ENCODE results near the gene DEPDC1.
A peak's percentile ranks its signal among the peaks of the same experiment; 100 is the strongest.

DEPDC1 gene

DNA sequence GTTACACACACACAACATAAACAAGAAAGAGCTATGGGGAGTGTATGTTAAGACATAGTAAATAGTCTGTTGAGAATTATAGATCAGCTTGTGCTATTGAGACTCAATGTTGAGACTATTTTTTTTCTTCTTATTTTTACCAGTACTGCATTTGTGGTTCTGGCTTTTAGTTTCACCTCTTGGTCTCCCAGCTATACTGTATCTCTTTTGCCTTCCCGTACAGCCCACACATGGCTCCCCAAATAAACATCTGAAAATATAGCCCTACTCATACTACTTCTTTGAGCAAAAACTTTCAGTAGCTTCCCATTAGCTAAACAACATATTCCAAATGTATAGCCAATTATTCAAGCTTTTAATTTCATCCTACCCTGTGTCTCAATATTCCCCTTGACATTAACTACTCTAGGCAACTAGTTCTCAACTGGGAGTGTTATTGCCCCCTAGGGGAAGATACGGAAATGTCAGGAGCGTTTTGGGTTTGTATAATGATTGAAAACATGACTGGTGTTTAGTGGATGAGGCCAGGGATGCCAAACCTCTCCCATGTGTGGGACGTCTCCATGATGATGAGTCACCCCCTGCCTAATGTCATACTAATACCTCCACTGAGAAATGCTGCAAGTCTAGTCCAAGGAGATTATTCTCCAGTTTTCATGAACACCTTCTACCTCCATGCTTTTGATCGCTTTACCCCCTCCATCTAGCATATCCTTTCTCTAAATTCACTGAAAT, 53.9 kb downstream of the DEPDC1 start:
- no peaks in the 10 kb centered on the region for H3K4me1 ChIP-seq (ENCODE audit: control insufficient read depth, insufficient read depth, low read length)
- DNase-seq (ENCODE audit: low read depth), result peak; percentile 78
- no peak overlapping the region for H3K9ac ChIP-seq (ENCODE audit: low read length)
- H3K4me3 ChIP-seq (ENCODE audit: low read length), result no peak overlapping the region
- no peaks in the 10 kb centered on the region for H3K36me3 ChIP-seq (ENCODE audit: control insufficient read depth, insufficient read depth, low read length, severe bottlenecking)
- H3K9me3 ChIP-seq (ENCODE audit: control insufficient read depth, low read length), result no peaks in the 10 kb centered on the region
- H3K27me3 ChIP-seq (replicated peaks; ENCODE audit: control insufficient read depth, insufficient read depth, low read length), result no peaks in the 10 kb centered on the region

DNA sequence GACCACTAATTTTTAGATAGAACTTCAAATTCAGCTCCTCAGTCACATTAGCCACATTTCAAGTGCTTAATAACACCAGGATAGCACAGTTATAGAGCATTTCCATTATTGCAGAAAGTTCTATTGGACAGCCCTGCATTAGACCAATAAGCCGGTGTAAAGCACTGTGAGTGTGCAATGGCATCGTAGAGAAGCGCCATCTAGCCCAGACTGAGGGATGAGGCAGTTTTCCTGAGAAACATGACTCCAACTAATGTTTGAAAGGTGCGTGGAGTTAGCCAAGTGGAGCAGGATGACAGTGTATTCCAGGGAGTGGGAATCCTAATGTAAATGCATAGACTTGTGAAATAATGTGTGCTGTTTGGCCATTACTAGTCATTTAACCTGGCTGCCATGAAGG, 54.9 kb downstream of the DEPDC1 start:
- Histone ChIP-seq H3K9me3 (ENCODE audit: control insufficient read depth, low read length) (no peaks in the 10 kb centered on the region), H3K9ac (ENCODE audit: low read length) (no peak overlapping the region), H3K36me3 (ENCODE audit: control insufficient read depth, insufficient read depth, low read length, severe bottlenecking) (no peaks in the 10 kb centered on the region), H3K4me3 (ENCODE audit: low read length) (no peak overlapping the region), H3K27me3 (replicated peaks; ENCODE audit: control insufficient read depth, insufficient read depth, low read length) (no peaks in the 10 kb centered on the region), H3K4me1 (ENCODE audit: control insufficient read depth, insufficient read depth, low read length) (no peaks in the 10 kb centered on the region)
- DNase-seq (ENCODE audit: low read depth), result no peak

DNA sequence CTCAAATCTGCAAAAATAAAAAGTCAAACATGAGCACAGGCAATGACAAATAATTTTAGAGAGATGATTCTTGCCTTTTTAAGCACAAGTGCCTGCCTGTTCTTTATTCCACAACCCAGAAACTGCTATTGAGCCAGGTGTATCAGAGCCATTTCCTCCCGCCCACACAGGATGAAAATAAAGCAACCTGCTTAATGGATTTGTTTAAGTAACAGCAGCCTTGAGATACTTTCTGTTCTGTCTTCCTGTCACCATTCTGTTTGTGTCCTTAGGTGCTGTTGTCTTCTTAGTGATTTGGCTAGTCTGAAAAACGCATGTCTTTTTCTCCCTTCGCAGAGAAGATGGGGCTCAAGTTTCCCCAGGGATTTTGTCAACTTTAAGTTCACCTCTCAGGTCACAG, 58.6 kb downstream of the DEPDC1 start:
- Histone ChIP-seq H3K36me3 (ENCODE audit: control insufficient read depth, insufficient read depth, low read length, severe bottlenecking) (no peaks in the 10 kb centered on the region), H3K4me1 (ENCODE audit: control insufficient read depth, insufficient read depth, low read length) (no peaks in the 10 kb centered on the region), H3K9me3 (ENCODE audit: control insufficient read depth, low read length) (no peaks in the 10 kb centered on the region), H3K4me3 (ENCODE audit: low read length) (no peak overlapping the region), H3K9ac (ENCODE audit: low read length) (no peak overlapping the region), H3K27me3 (replicated peaks; ENCODE audit: control insufficient read depth, insufficient read depth, low read length) (no peaks in the 10 kb centered on the region)
- DNase-seq (ENCODE audit: low read depth), result no peak

DNA sequence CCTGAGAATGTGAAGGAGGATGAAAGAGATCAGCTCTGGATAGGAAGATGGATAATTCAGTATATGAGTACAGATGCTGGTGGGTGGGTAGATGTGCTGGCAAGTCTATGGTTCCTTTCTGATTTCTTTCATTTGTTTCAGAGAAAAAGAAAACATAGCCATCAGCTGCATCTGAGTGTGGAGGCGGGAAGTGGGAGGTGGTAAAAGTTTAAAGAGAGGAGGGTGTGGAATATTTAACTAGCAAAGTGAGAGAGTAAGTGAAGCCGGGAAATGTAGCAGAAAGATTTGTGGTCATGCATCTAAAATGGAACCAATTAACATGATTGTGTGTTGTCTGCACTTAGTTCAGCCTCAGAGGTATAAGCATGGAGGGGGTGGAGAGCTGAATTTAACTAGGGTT, 63.5 kb downstream of the DEPDC1 start:
- Histone ChIP-seq H3K27me3 (replicated peaks; ENCODE audit: control insufficient read depth, insufficient read depth, low read length) (no peaks in the 10 kb centered on the region), H3K4me1 (ENCODE audit: control insufficient read depth, insufficient read depth, low read length) (no peaks in the 10 kb centered on the region), H3K9ac (ENCODE audit: low read length) (no peak overlapping the region), H3K36me3 (ENCODE audit: control insufficient read depth, insufficient read depth, low read length, severe bottlenecking) (no peaks in the 10 kb centered on the region), H3K4me3 (ENCODE audit: low read length) (no peak overlapping the region), H3K9me3 (ENCODE audit: control insufficient read depth, low read length) (no peaks in the 10 kb centered on the region)
- DNase-seq (ENCODE audit: low read depth), result no peak

DNA sequence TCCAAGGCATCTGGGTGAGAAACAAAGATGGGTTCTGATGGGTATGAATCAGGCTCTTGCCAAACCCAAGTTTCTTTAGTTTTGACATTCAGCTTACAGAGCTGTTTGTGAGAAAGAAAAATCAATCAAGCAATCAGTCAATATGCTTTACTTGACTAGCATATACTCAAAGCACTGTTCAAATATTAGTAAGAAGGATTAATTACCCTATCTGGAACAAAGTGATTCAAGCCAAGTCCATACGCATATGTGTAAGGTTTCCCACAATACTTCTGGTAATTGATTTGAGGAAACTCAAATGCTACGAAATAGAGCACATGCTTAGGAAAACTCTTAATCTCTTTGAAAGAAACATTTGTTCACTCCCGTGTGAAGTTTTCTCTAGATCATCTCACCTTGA, 65.8 kb downstream of the DEPDC1 start:
- no peak overlapping the region for H3K9ac ChIP-seq (ENCODE audit: low read length)
- no peaks in the 10 kb centered on the region for H3K36me3 ChIP-seq (ENCODE audit: control insufficient read depth, insufficient read depth, low read length, severe bottlenecking)
- no peaks in the 10 kb centered on the region for H3K27me3 ChIP-seq (replicated peaks; ENCODE audit: control insufficient read depth, insufficient read depth, low read length)
- H3K4me1 ChIP-seq (ENCODE audit: control insufficient read depth, insufficient read depth, low read length), result no peaks in the 10 kb centered on the region
- no peak for DNase-seq (ENCODE audit: low read depth)
- H3K4me3 ChIP-seq (ENCODE audit: low read length), result no peak overlapping the region
- no peaks in the 10 kb centered on the region for H3K9me3 ChIP-seq (ENCODE audit: control insufficient read depth, low read length)

DNA sequence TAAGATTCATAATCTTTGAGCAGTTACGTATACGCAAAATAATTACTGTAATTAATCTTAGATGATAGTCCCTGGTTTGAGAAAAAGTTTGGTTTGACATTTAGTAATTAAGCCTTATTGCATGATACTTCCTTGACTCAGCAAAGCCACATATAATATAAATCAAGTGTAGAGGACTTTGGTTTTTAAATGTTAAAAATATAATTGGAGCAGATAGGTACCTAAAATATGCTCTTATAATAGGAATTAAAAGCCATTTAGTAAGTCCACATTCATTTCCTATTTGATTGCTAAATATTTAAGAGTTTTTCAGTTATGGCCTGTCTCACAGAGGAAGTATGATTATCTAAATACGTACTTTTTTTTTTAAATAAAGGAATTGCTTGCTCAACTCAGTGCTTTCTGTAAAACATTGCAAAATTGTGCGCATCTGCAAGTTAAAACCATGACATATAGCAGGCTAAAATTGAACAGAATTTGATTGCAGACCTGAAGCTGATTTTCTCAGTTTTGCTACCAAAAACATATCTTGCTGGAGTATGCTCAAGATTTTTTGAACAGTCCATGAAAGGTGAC, 67.6 kb downstream of the DEPDC1 start:
- Histone ChIP-seq H3K4me3 (ENCODE audit: low read length) (no peak overlapping the region), H3K27me3 (replicated peaks; ENCODE audit: control insufficient read depth, insufficient read depth, low read length) (no peaks in the 10 kb centered on the region), H3K4me1 (ENCODE audit: control insufficient read depth, insufficient read depth, low read length) (no peaks in the 10 kb centered on the region), H3K9ac (ENCODE audit: low read length) (no peak overlapping the region), H3K36me3 (ENCODE audit: control insufficient read depth, insufficient read depth, low read length, severe bottlenecking) (no peaks in the 10 kb centered on the region), H3K9me3 (ENCODE audit: control insufficient read depth, low read length) (no peaks in the 10 kb centered on the region)
- no peak for DNase-seq (ENCODE audit: low read depth)

DNA sequence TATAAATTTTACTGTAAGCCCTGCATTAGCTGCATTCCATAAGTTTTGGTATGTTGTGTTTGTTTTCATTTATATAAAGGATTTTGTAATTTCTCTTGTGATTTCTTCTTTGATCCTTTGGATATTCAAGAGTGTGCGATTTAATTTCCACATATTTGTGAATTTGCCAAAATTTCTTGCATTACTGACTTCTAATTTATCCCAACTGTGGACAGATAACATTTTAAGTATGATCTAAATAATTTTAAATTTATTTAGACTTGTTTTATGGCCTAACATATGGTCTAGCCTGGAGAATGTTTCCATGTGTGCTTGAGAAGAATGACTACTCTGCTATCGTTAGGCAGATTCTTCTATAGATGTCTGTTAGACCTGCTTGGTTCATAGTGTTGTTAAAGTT, 70.3 kb downstream of the DEPDC1 start:
- peak; percentile 52 for DNase-seq (ENCODE audit: low read depth)
- H3K9ac ChIP-seq (ENCODE audit: low read length), result no peak overlapping the region
- no peak overlapping the region for H3K4me3 ChIP-seq (ENCODE audit: low read length)
- H3K4me1 ChIP-seq (ENCODE audit: control insufficient read depth, insufficient read depth, low read length), result no peaks in the 10 kb centered on the region
- no peaks in the 10 kb centered on the region for H3K36me3 ChIP-seq (ENCODE audit: control insufficient read depth, insufficient read depth, low read length, severe bottlenecking)
- no peaks in the 10 kb centered on the region for H3K9me3 ChIP-seq (ENCODE audit: control insufficient read depth, low read length)
- H3K27me3 ChIP-seq (replicated peaks; ENCODE audit: control insufficient read depth, insufficient read depth, low read length), result no peaks in the 10 kb centered on the region

Data from adipocyte (in vitro differentiated cells).